ENCODE measurements around the gene LSM14A.

- no peak for TF ChIP-seq CTCF (IDR thresholded peaks at IDR 0.05)
- no peak for TF ChIP-seq POLR2A (IDR thresholded peaks at IDR 0.05)
These were observed 53.3 kb downstream of the LSM14A start for GRCh38 chr19:34225659-34226015.
